ENCODE measurements around the gene NTRK1. TPM values are rescaled to one million over a fixed set of nuclear protein-coding genes. Genes with fewer than 3 reads are reported as not detected.

The NTRK1 gene
- total RNA-seq, 4 donors from 2014 or later = 0.20 to 2.6 (median 0.64) TPM; not detected in 1

DNA sequence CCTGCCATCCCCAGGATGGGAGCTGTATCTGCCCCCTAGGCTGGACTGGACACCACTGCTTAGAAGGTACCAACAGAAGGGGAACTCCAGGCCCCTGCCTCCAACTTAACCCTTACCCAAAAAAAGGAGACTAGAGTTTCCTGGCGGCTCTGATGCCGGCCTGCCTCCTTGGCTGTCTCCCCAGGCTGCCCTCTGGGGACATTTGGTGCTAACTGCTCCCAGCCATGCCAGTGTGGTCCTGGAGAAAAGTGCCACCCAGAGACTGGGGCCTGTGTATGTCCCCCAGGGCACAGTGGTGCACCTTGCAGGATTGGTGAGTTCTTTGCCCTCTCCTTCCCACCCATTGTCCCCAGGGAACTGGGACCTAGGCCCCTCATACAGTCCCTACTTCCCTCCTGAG is 51.6 kb downstream of the NTRK1 start:
- Histone ChIP-seq H3K9me3 (no peaks in the 10 kb centered on the region), H3K4me3 (no peak overlapping the region), H3K36me3 (no peaks in the 10 kb centered on the region), H3K27ac (no peak overlapping the region), H3K4me1 (peaks cover 0 to 7% (median 4%) of the 10 kb centered on the region in 4 donors), H3K27me3 (peaks cover 26% of the 10 kb centered on the region)
- DNase-seq = no peak
- intact Hi-C loops (cut with DNase I; ENCODE audit: low total_unique reads) (no loop called here), in situ Hi-C loops (cut with MboI; ENCODE audit: low pct_ligation_motif_present in 1 of 4, low pct_unique_long_range_greater_than_20kb in 1 of 4, low sequenced_read_pairs in 3 of 4) (no loop called here)
- TF ChIP-seq POLR2AphosphoS5 (IDR thresholded peaks at IDR 0.05) = no peak
- no peak for TF ChIP-seq EP300 (IDR thresholded peaks at IDR 0.05; ENCODE audit: low read depth)
- TF ChIP-seq POLR2A (IDR thresholded peaks at IDR 0.05) = no peak
- TF ChIP-seq, protein P1, sequence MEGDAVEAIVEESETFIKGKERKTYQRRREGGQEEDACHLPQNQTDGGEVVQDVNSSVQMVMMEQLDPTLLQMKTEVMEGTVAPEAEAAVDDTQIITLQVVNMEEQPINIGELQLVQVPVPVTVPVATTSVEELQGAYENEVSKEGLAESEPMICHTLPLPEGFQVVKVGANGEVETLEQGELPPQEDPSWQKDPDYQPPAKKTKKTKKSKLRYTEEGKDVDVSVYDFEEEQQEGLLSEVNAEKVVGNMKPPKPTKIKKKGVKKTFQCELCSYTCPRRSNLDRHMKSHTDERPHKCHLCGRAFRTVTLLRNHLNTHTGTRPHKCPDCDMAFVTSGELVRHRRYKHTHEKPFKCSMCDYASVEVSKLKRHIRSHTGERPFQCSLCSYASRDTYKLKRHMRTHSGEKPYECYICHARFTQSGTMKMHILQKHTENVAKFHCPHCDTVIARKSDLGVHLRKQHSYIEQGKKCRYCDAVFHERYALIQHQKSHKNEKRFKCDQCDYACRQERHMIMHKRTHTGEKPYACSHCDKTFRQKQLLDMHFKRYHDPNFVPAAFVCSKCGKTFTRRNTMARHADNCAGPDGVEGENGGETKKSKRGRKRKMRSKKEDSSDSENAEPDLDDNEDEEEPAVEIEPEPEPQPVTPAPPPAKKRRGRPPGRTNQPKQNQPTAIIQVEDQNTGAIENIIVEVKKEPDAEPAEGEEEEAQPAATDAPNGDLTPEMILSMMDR (IDR thresholded peaks at IDR 0.05) = no peak
- 85% methylated on average over 2 of the region's 2 CpGs; no CpG with 5 or more reads in 1 of the 2 donors for WGBS, 2 donors (ENCODE audit: low coverage in 1 of 2)

DNA sequence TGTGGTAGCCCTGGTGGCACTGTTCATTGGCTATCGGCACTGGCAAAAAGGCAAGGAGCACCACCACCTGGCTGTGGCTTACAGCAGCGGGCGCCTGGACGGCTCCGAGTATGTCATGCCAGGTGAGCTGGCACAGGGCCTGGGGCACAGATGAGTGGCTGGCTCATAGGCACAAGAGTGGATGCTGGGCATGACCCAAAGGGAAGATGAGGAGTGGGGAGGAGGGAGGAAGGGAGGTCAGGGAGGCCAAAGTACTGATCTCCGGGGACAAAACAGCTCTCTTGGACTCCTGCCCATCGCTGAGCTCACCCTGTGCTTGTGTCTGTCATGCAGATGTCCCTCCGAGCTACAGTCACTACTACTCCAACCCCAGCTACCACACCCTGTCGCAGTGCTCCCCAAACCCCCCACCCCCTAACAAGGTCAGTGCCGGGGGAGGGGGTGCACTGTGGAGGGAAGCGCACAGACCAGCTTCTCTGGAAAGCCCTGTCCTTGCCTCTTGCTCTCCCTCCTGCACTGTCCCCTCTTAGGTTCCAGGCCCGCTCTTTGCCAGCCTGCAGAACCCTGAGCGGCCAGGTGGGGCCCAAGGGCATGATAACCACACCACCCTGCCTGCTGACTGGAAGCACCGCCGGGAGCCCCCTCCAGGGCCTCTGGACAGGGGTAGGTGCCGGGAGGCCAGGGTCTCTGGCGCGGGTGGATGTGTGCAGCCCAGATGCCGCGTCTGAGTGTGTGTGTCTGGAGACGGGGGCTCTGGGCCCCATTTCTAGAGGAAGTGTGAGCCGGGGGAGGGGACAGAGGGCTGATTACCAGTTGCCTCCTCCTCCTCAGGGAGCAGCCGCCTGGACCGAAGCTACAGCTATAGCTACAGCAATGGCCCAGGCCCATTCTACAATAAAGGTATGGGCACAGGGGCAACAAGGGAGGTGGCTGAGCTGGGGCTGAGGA is 52.5 kb downstream of the NTRK1 start:
- intact Hi-C loops (cut with DNase I; ENCODE audit: low total_unique reads) = no loop called here
- H3K9me3 ChIP-seq = no peaks in the 10 kb centered on the region
- peaks cover 0 to 7% (median 4%) of the 10 kb centered on the region in 4 donors for H3K4me1 ChIP-seq
- H3K36me3 ChIP-seq = no peaks in the 10 kb centered on the region
- WGBS, 2 donors (ENCODE audit: low coverage in 1 of 2) = 78% methylated on average over 21 of the region's 24 CpGs; no CpG with 5 or more reads in 1 of the 2 donors
- H3K27ac ChIP-seq = no peak overlapping the region
- peaks cover 26% of the 10 kb centered on the region for H3K27me3 ChIP-seq
- DNase-seq = no peak
- TF ChIP-seq POLR2A (IDR thresholded peaks at IDR 0.05) (no peak), POLR2AphosphoS5 (IDR thresholded peaks at IDR 0.05) (no peak)
- TF ChIP-seq, protein P1 (IDR thresholded peaks at IDR 0.05) = no peak
- in situ Hi-C loops (cut with MboI; ENCODE audit: low pct_ligation_motif_present in 1 of 4, low pct_unique_long_range_greater_than_20kb in 1 of 4, low sequenced_read_pairs in 3 of 4) = no loop called here
- H3K4me3 ChIP-seq = no peak overlapping the region

DNA sequence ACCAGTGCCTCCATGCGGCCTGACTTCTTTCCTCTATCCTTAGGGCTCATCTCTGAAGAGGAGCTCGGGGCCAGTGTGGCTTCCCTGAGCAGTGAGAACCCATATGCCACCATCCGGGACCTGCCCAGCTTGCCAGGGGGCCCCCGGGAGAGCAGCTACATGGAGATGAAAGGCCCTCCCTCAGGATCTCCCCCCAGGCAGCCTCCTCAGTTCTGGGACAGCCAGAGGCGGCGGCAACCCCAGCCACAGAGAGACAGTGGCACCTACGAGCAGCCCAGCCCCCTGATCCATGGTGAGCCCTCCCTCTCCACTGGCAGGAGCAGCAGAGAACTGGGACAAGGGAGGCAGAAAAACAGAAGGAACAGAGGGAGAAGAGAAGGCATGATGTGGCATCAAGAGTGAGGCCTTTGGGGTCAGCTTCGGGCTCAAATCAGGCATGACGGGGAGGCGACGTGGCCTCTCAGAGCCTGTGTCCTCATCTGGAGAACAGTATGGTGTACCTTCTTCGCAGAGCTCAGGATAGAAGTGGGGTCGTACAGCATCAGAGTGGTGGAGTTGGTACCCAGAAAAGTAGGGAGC is 53.2 kb downstream of the NTRK1 start:
- intact Hi-C loops (cut with DNase I; ENCODE audit: low total_unique reads) = no loop called here
- peaks cover 23% of the 10 kb centered on the region for H3K27me3 ChIP-seq
- in situ Hi-C loops (cut with MboI; ENCODE audit: low pct_ligation_motif_present in 1 of 4, low pct_unique_long_range_greater_than_20kb in 1 of 4, low sequenced_read_pairs in 3 of 4) = no loop called here

DNA sequence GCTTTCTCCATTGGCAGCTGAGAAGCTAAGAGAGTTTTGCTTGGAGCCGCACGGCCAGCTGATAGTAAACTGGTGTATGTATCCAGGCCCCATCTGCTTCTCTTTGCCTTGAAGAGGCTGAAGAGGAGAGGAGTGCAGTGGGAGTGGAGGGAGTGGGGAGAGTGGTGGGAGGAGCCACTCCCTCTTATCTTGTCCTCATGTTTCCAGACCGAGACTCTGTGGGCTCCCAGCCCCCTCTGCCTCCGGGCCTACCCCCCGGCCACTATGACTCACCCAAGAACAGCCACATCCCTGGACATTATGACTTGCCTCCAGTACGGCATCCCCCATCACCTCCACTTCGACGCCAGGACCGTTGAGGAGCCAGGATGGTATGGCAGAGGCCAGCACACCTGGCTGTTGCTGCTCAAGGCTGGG is 53.8 kb downstream of the NTRK1 start:
- H3K9me3 ChIP-seq = no peaks in the 10 kb centered on the region
- peaks cover 0 to 7% (median 4%) of the 10 kb centered on the region in 4 donors for H3K4me1 ChIP-seq
- peaks cover 26% of the 10 kb centered on the region for H3K27me3 ChIP-seq
- 80 to 86% methylated on average over 2 to 9 of the region's 9 CpGs for WGBS, 2 donors (ENCODE audit: low coverage in 1 of 2)
- in situ Hi-C loops (cut with MboI; ENCODE audit: low pct_ligation_motif_present in 1 of 4, low pct_unique_long_range_greater_than_20kb in 1 of 4, low sequenced_read_pairs in 3 of 4) = no loop called here
- no peak overlapping the region for H3K27ac ChIP-seq
- intact Hi-C loops (cut with DNase I; ENCODE audit: low total_unique reads) = no loop called here
- H3K36me3 ChIP-seq = no peaks in the 10 kb centered on the region
- no peak for DNase-seq
- no peak for TF ChIP-seq POLR2AphosphoS5 (IDR thresholded peaks at IDR 0.05)
- TF ChIP-seq, protein P1 (IDR thresholded peaks at IDR 0.05) = no peak
- no peak for TF ChIP-seq POLR2A (IDR thresholded peaks at IDR 0.05)
- TF ChIP-seq EP300 (IDR thresholded peaks at IDR 0.05; ENCODE audit: low read depth) = no peak
- no peak overlapping the region for H3K4me3 ChIP-seq

More for the DNA sequence above, 53.2 kb downstream of the NTRK1 start:
- no peak for DNase-seq
- 89 to 98% methylated on average over 6 to 11 of the region's 13 CpGs for WGBS, 2 donors (ENCODE audit: low coverage in 1 of 2)
- H3K4me1 ChIP-seq = peaks cover 0 to 7% (median 4%) of the 10 kb centered on the region in 4 donors
- H3K9me3 ChIP-seq = no peaks in the 10 kb centered on the region
- TF ChIP-seq EP300 (IDR thresholded peaks at IDR 0.05; ENCODE audit: low read depth) (no peak), POLR2AphosphoS5 (IDR thresholded peaks at IDR 0.05) (no peak), POLR2A (IDR thresholded peaks at IDR 0.05) (no peak)
- TF ChIP-seq, protein P1 (IDR thresholded peaks at IDR 0.05) = no peak
- H3K27ac ChIP-seq = no peak overlapping the region
- H3K4me3 ChIP-seq = no peak overlapping the region
- H3K36me3 ChIP-seq = no peaks in the 10 kb centered on the region

Data from transverse colon (tissue), 4 donors.